Thymus (tissue), 2 donors: ENCODE measurements around the gene DYNLT1. TPM values are rescaled to one million over a fixed set of nuclear protein-coding genes. Genes with fewer than 3 reads are reported as not detected.

Source experiments
- polyA plus RNA-seq: library from polyadenylated mRNA; stranded (reverse); fragments of 200-250 nt; gene quantifications from one replicate; pipeline ENCODE4 v1.2.3, GENCODE V29; 2013
- total RNA-seq: library from RNA; stranded (reverse); fragments of 120-200 nt; gene quantifications from one replicate; pipeline ENCODE4 v1.2.4, GENCODE V29; 2013
- donor health status: healthy.

The DYNLT1 gene
- total and polyA plus RNA-seq, 2 donors = 46.1 to 248 TPM

Other genes with a start within 250 kb of the DYNLT1 start
- 8.6 TPM for gene TMEM181, start 84.7 kb downstream of the DYNLT1 start, total RNA-seq
- gene TMEM181, start 84.7 kb downstream of the DYNLT1 start, polyA plus RNA-seq = 21.0 TPM
- 22.6 TPM for gene SYTL3, start 5.3 kb upstream of the DYNLT1 start, total RNA-seq
- 109 TPM for gene SYTL3, start 5.3 kb upstream of the DYNLT1 start, polyA plus RNA-seq
- 132 TPM for gene EZR, start 174.6 kb upstream of the DYNLT1 start, total RNA-seq
- 165 TPM for gene EZR, start 174.6 kb upstream of the DYNLT1 start, polyA plus RNA-seq